Stimulated activated CD8-positive, alpha-beta memory T cell treated with anti-CD3 and anti-CD28 coated beads, Interleukin-4, amount 100 ng/mL, for 1 hour (primary cell): ENCODE data around the gene CSAD.
"Not testable (repeated sequence)": the region's sequence is repeated elsewhere in the genome, so short reads cannot be mapped to it uniquely, and the experiment has no call there.

Source experiments
- DNase-seq, 2 donors: peaks; one replicate each; pipeline ENCODE4 v3.0.0-alpha.2; 2020; ENCODE audit warnings: low read depth in 2 of 2, low spot score in 1 of 2

CSAD gene

DNA sequence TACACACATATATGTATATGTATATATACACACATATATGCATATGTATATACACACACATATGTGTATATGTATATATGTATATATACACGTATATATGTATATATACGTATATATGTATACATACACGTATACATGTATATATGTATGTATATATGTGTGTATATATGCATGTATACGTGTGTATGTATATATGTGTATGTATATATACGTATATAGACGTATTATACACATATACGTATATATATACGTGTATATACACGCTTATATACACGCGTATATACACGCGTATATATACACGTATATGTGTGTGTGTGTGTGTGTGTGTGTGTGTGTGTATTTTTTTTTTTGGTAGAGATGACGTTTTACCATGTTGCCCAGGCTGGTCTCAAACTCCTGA is 33.1 kb downstream of the CSAD start:
- no peak for DNase-seq

DNA sequence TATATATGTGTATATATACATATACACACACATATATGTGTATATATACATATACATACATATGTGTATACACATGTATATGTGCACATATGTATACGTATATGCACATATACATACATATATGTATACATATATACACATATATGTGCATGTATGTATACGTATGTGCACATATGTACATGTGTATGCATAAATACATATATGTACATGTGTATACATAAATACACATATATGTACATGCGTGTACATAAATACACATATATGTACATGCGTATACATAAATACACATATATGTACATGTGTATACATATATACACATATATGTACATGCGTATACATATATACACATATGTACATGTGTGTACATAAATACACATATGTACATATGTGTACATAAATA is 33.5 kb downstream of the CSAD start:
- DNase-seq: no peak

DNA sequence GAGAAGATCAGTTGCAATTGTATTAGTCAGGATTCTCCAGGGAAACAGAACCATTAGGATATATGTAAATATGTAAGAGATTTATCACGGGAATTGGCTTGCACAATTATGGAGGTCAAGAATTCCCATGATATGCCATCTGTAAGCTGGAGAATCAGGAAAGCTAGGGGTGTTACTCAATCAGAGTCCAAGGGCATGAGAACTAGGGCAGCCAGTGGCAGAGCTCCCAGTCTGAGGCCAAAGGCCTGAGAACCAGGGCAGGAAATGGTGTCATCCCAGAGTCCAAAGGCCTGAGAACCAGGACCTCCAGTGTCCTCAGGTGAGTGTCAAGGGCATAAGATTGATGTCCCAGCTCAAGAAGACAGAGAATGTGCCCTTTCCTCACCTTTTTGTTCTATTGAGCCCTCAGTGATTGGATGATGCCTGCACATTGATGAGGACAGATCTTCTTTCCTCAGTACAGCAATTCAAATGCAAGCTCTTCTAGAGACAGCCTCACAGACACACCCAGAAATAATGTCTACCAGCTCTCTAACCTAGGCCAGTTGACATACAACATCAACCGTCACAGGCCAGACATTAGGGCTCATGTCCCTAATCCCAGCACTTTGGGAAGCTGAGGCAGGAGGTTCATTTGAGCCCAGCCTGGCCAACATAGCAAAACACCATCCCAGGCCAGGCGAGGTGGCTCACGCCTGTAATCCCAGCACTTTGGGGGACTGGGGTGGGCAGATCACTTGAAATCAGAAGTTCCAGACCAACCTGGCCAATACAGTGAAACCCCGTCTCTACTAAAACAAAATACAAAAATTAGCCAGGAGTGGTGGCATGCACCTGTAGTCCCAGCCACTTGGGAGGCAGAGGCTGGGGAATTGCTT is 35.1 kb downstream of the CSAD start:
- no peak for DNase-seq

DNA sequence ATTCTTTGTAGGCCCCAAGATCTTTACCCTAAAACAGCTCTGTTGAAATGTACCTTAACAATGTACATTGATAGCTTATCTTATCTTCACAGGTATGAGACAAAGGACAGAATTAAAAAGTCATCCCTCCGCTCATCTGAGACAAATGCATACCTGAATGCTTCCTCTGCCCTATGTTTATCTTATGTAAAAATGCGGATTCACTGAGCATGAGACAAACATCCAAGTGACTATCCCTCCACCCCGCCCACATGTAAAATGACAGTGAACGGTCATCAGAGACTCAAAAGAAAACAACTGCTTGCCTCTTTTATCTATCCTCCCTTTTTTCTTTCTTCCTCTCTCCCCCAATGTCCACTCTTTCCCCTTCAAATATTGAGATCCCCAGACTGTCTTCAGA is 37.4 kb downstream of the CSAD start:
- DNase-seq: no peak

DNA sequence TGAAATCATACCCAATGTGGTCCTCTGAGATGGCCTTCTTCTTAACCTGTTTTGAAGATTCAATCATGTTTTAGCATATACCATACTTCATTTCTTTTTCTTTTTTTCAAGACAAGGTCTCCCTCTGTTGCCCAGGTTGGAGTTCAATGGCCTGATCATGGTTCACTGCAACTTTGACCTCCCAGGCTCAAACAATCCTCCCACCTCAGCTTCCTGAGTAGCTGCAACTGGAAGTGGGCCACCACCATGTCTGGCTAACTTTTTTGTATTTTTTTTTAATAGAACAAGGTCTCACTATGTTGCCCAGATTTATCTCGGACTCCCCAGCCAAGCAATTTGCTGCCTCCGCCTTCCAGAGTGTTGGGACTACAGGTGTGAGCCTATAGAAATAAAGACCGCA is 47.0 kb downstream of the CSAD start:
- DNase-seq: no peak

DNA sequence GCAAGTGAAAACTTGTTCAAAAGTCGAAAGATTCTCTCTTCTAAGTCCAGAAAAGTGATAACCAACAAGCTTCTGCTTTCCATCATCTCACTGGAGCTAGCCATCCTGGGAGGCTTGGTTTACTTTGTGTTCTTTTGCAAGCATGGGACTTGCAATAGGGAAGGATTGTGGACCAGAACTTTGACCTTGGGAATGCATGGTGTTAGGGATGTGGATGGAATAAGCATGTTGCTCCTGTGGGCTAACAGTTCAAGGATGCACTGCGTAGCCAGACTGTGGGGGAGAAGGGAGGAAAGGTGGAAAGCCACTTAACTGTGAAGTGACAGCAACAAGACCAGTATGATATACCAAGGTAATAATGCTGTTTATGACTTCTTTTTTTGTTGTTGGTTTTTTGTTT is 48.9 kb downstream of the CSAD start:
- no peak for DNase-seq

DNA sequence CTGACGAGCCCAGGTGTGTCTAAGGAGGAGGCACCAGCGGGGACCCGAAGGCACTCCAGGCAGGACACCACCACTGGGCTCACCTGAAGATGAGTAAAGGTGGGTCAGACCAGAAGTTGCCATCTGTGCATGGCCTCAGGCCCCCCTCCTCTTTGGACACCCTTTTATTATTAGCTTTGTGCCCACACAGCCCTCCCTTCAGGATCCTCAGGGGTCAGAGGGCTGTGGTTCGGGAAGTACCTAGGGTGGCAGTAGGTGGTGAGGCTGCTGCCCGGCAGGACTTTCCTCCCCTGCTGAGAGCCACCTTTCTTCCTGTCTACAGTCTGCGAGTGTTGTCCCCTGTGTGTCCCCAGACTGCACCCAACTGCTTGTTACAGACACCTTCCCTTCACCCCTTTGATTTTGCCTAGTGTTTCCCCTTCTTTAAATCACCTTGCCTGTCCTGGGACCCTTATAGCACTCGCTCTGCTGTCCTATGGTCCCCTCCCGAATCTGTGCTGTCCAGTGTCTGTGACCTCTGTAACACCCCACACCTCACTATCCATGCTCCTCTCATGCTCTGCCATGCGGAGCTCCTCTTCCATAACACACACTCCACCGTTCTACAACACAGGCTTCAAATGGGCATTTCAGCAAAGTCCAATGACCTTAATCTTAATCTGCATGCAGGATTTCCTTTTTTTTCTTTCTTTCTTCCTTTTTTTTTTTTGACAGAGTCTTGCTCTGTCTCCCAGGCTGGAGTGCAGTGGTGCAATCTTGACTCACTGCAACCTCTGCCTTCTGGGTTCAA is 51.8 kb downstream of the CSAD start:
- DNase-seq: no peak

DNA sequence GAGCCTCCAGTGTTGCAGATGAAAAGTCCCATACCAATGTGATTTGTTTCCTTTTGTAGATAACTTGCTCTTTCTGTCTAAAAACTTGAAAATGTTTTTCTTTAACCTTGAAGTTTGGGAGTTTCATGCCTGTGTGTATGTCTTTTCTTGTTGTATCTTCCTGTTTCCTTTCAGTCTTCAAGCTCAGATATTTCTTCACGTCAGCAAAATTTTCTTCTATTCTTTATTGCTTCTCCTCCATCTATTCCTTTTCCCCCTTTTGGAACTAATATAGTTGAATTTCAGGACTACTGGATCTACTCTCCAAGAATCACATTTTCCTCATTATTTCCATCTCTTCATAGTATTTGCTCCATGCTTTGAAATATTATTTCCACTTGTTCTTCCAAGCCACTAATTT is 53.6 kb downstream of the CSAD start:
- DNase-seq: no peak

DNA sequence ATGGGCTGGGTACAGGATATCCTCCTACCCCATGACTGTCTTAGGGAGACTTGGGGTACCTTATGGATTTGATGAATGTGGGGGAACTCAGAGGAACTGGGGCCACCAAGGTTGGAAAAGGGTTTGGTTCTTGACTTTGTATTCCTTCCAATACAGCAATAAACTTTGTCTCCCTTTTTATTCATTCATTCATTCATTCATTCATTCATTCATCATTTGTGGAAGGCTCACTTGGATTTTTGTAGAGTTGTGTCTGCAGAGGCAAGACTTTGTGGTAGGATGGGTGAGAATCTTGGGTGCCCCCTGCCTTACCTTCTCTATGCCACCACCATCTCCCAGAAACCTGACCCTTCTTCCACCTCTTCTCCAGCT is 56.4 kb downstream of the CSAD start:
- DNase-seq: no peak

DNA sequence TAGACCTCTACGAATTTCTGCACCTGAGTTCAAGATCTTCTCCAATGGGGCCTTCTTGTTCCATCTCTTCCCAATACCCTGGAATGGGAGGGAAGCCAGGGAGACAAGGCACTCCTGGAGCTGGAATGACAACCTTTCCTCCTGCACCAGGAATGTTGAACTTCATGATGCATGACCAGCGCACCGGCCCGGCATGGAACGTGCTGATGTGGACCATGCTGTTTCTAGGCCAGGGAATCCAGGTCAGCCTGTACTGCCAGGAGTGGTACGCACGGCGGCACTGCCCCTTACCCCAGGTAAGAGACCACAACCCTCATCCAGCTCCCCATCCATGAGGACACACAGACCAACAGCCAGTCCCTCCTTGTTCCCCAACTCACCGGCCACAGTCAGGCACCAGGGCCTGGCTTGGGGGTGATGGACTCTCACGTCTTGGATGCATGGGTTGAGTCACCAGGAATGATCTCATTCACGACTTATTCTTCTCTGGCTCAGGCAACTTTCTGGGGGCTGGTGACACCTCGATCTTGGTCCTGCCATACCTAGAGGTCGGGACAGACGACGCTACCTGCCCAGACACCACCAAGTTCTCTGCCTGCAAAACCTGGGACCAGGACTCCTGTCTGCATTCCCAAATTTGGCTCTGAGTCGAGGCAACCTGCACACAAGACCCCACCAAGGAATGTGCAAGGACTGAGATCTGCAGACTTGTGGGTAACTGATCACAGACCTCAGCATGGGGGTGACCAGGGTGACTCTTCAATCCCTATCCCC is 57.0 kb downstream of the CSAD start:
- no peak for DNase-seq

DNA sequence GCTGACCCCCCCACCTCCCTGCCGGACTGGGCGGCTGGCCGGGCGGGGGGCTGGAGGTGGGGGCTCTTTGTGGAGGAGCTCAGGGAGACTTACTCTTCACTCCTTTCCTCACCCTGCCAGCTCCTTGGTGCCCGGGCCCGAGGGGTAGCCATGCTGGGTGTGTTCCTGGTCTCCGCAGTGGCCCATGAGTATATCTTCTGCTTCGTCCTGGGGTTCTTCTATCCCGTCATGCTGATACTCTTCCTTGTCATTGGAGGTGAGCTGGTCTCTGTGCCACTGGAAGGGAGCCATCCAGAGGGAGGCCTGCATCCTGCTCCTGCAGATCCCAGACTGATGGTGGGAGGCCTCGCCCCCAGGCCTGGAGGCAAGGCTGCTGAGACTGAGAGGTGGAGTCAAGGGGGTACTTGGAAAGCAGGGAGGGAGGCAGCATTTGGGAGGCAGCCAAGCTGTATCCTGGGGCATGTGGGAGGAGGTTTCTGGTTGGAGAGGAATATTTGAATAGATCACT is 57.7 kb downstream of the CSAD start:
- no peak for DNase-seq

DNA sequence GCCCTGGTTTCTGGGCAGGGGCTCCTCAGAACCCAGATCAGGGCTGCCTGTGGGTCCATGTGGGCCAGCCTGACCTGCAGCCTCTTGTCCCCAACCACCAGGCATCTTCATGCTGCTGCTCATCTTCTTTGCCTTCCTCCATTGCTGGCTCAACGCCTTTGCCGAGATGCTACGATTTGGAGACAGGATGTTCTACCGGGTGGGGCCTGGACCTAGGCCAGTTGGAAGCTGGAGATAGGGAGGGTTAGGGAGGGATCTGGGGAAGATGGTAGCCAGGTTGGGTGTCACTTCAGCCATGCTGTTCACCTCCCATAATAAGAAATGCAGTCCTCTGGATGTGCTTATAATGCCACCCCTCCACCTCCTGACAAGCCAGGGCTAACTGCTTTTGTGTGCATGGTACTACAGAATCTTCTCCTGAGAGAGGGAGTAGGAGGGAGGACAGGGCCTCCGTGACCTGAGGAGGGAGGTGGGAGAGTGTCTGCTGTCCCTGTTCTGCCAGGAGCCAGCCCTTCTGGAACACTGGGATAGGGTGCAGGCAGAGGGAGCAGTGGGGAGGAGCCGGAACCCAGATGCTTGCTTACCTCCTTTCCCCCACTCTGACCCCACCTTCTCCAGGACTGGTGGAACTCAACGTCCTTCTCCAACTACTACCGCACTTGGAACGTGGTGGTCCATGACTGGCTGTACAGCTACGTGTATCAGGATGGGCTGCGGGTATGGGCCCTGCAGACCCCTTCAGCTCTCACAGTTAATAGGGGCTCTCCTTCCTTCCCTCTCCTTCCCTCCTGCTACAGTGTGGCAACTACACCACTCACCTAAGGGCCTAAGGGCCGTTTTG is 59.8 kb downstream of the CSAD start:
- DNase-seq: no peak

DNA sequence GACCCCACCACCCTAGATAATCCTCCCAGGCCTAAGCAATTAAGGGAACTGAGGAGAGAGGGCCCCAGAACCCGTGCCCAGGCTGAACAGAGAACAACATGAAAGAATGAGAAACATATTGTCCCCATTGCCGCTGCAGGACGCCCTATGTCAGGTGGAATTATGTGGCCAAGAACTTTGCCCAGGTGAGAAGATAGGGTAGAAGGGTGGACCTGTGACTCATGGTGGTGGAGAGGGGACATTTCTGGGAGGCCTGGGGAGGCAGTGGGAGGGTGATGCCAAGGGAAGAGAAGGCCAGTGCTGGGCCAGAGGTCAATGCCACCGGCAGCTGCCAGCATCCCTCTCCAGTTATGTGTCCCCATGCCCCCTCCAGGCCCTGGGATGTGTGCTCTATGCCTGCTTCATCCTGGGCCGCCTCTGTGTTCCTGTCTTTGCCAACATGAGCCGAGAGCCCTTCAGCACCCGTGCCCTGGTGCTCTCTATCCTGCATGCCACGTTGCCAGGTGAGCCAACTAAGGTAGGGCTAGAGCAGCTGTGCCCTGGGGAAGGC is 61.9 kb downstream of the CSAD start:
- DNase-seq: no peak

DNA sequence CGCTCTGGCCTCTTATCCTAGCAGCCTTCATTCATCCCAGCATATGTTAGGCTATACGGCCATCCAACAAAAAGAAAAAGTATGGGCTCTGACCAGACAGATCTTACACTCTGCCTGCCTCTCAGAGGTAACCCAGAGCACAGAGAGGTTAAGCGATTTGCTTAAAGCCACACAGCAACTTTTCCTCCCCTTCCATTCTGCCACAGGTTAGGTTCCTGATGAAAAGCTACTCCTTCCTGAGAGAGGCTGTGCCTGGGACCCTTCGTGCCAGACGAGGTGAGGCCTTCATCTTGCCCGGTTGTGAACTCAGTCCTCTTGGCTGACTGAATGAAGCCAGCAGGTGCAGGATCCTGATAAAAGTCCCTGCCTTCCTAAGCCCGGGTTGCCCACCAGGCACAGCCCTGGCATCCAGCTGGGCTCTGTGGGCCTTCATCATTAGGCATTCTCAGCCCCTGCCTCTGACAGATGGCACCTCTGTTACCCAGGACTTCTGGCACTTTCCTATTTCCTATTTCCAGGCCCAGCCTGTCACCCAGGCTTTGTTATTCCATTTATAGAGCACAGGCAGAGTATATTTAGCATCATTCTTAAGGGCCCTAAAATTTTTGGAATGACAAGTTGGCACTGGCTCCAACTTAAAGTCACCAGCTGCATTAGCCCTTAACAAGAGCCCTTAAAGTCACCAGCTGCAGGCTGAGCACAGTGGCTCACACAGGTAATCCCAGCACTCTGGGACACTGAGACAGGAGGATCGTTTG is 64.7 kb downstream of the CSAD start:
- DNase-seq: no peak

DNA sequence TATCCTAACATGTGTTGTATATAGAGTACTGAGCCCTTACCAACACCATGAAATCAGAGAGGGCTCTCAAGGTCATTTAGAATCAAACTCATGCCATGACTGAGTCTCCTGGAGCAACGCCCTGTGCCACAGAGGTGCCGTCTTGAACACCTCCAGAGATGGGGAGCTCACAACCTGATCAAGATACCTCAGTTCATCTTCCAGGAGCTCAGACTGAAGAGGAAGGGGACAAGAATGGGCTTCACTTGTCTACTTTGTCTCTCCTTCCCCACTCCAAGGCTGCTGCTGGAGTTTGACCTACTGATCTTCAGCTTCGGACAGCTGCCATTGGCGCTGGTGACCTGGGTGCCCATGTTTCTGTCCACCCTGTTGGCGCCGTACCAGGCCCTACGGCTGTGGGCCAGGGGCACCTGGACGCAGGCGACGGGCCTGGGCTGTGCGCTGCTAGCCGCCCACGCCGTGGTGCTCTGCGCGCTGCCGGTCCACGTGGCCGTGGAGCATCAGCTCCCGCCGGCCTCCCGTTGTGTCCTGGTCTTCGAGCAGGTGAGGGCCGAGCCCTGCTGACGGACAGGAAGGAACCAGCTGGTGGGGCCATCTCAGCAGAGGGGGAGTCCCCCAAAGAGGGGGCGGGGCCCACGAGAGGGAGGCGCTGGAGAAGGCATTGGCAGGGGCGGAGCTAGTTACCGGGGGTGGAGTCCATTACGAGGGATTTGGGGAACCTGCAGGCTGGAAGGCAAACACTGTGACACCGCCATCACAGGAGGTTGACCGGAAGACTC is 65.4 kb downstream of the CSAD start:
- DNase-seq: no peak

DNA sequence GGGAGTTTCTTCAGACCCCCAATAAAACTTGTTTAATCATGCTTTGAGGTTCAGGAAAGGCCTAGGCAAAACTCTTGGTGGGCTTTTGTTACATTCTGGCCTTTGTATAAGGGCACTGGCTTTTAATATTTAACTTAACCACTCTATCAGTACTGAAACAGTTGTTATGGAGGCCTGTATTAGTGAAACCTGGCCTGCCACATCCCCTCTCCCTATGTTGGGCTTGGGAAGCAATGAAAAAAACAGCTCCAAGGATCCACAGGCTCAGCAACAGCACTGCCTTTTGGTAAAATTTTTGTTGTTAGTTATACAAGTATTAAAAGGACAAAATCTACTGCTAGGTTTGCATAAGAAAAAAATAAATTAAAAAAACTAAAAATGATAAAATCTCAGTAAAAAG is 66.8 kb downstream of the CSAD start:
- no peak for DNase-seq

DNA sequence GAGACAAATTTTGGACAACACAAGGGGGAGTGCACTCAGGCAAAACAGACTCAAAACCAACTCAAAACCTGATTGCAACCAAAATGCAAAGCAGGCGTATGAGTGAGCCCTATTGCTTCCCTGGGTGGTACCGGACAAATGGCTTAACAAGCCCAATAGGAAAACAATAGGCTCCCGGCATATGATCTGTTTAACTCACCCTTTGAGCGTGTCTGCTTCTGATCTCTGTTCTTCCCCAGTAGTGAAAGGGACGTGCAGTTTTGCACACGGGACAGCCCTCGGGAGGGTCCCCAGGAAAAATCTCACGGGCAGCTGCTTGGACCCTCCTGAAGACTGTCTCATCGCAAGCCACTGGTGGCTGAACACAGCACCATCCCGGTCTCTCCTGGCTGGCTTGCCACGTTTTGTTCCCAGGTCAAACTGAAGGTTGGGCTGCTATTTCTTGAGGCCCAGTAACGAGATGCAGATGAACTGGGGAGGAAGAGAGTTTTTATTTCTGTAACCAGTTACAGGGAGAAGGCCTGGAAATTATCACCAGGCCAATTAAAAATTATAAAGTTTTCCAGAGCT is 67.5 kb downstream of the CSAD start:
- no peak for DNase-seq

DNA sequence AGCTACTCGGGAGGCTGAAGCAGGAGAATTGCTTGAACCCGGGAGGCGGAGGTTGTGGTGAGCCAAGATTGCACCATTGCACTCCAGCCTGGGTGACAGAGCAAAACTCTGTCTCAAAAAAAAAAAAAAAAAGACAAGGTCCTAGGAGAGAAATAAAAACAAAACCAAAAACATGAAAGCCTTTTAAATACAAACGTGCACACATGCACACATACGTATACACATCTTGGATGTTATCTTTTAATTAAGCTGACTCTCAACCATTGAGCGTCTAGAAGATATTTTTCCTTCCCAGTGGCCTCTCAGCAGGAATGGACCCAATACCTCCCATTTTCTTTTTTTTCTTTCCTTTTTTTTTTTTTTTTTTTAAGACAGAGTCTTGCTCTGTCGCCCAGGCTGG is 68.3 kb downstream of the CSAD start:
- not testable (repeated sequence) for DNase-seq
